Adrenal gland (tissue), 12 donors: Measurements from ENCODE around the gene PRKCA. TPM values are rescaled to one million over a fixed set of nuclear protein-coding genes. Genes with fewer than 3 reads are reported as not detected.
"Not testable (repeated sequence)": the region's sequence is repeated elsewhere in the genome, so short reads cannot be mapped to it uniquely, and the experiment has no call there.

ENCODE experiments used
- DNase-seq, 7 donors: peaks; one replicate each; pipeline ENCODE4 v3.0.0-alpha.2; 2019 to 2020
- H3K27ac ChIP-seq, 5 donors: fragments of 200-600 bp; sonication (generic) in 4 of 5; 1 replicate in 3 of 5; 2 replicates in 2 of 5; pipeline versions ENCODE4 v1.5.1 to v1.8.0; 2016 to 2020; ENCODE audit warnings: mild to moderate bottlenecking in 1 of 5
- H3K27me3 ChIP-seq: fragments of 200-600 bp; 2 replicates; pipeline ENCODE4 v1.8.0; 2021
- H3K36me3 ChIP-seq, 2 donors: fragments of 200-600 bp; replicated peaks in 1 of 2; 1 replicate in 1 of 2; 2 replicates in 1 of 2; pipeline versions ENCODE4 v1.5.1 to v1.8.0; 2018 to 2022
- H3K4me1 ChIP-seq, 2 donors: fragments of 200-600 bp; replicated peaks in 1 of 2; 1 replicate in 1 of 2; 2 replicates in 1 of 2; pipeline versions ENCODE4 v1.5.1 to v1.8.0; 2018 to 2021
- H3K4me3 ChIP-seq, 4 donors: fragments of 200-600 bp; sonication (generic) in 3 of 4; one replicate each; pipeline ENCODE4 v1.5.1; 2016 to 2018
- H3K9me3 ChIP-seq, 3 donors: fragments of 200-600 bp; sonication (generic) in 1 of 3; replicated peaks in 1 of 3; 1 replicate in 2 of 3; 2 replicates in 1 of 3; pipeline versions ENCODE4 v1.5.1 to v1.8.0; 2016 to 2021
- CTCF ChIP-seq, 6 experiments: fragments of 450-650 bp in 4 of 6; fragments of 200-600 bp in 2 of 6; sonication (generic) in 1 of 6; IDR thresholded peaks; 1 replicate in 5 of 6; 2 replicates in 1 of 6; pipeline versions ENCODE4 v1.5.1 to v1.8.0; 2016 to 2021; ENCODE audit warnings: antibody characterized with exemption in 6 of 6, mild to moderate bottlenecking in 2 of 6, moderate library complexity in 1 of 6
- POLR2A ChIP-seq, 2 donors: fragments of 450-650 bp; IDR thresholded peaks; one replicate each; pipeline ENCODE4 v1.6.1; 2017; ENCODE audit warnings: antibody characterized with exemption in 2 of 2, mild to moderate bottlenecking in 2 of 2, moderate library complexity in 1 of 2
- WGBS, 4 donors: extraction: QIAGEN DNeasy Blood & Tissue Kit in 2 of 4; methylation state at CpG; one replicate each; pipeline versions ENCODE4 v1.1.5 to v1.1.7; 2013 to 2017; 5-methylcytosine and 5-hydroxymethylcytosine counted together
- intact Hi-C, 2 donors: fragments of 100-400 bp; cut with DNase I; formaldehyde crosslinking; loops; one replicate each; pipeline versions ENCODE4 v1.14.1 to v1.15.0; 2022 to 2023
- polyA plus RNA-seq, 3 donors: library from polyadenylated mRNA; stranded (reverse); fragments of 200-250 nt in 2 of 3; fragments of 350-450 nt in 1 of 3; fragmentation: Illumina TruSeq in 1 of 3; extraction: RNeasy Lipid Tissue Mini Kit (QIAGEN cat#74804) in 1 of 3; gene quantifications; one replicate each; pipeline ENCODE4 v1.2.3, GENCODE V29; 2013 to 2014
- total RNA-seq, 9 donors: library from RNA; depleted of rRNA in 4 of 9; stranded (reverse); fragments of >200 nt in 4 of 9; fragments of 120-200 nt in 1 of 9; fragmentation: NEBNext Ultra II Directional in 1 of 9; extraction: Animal tissue kit (Norgen Biotek cat#: 25700) in 1 of 9; gene quantifications; one replicate each; pipeline versions ENCODE4 v1.1.0 to v1.2.4, GENCODE V29; 2013 to 2023
- donor health status: healthy with polysubstance abuse.
- donor health status: Bipolar disorder and iron deficiency.
- donor health status: DM: yes; HTN: yes; CAD: no.
- donor health status: DM: no; HTN: no; CAD: no.
- donor health status: DM: no; HTN: no; CAD: no.
- donor health status: DM: yes; HTN: yes; CAD: no.

PRKCA gene
- total and polyA plus RNA-seq, 12 donors: 15.1 to 202 (median 84.1) TPM

- peak in 1 of 7 donors; percentile 22 for DNase-seq
- Histone ChIP-seq H3K36me3 (no peaks in the 10 kb centered on the region), H3K27ac (peak overlapping the region in 1 of 5 donors; percentile 20), H3K4me1 (peaks cover 46 to 65% of the 10 kb centered on the region in 2 donors), H3K9me3 (no peaks in the 10 kb centered on the region), H3K4me3 (no peak overlapping the region), H3K27me3 (no peaks in the 10 kb centered on the region)
- intact Hi-C loops: no loop called here
- TF ChIP-seq CTCF (IDR thresholded peaks at IDR 0.05): no peak
- no peak for TF ChIP-seq POLR2A (IDR thresholded peaks at IDR 0.05)
- 23 to 42% (median 36%) methylated on average over 4 of the region's 4 CpGs for WGBS, 4 donors
Measured at GRCh38 chr17:66345264-66345663, 42.9 kb downstream of the PRKCA start.

- intact Hi-C loops, H3K27me3 ChIP-seq, H3K36me3 ChIP-seq, H3K9me3 ChIP-seq, H3K4me3 ChIP-seq: not testable (repeated sequence)
- DNase-seq: peak in 2 of 7 donors; percentile 24 to 45
- Histone ChIP-seq H3K27ac (peak overlapping the region in 1 of 5 donors; percentile 14), H3K4me1 (peaks cover 47 to 69% of the 10 kb centered on the region in 2 donors)
- whole genome bisulfite sequencing, 4 donors: 82 to 90% (median 87%) methylated on average over 12 of the region's 12 CpGs
Measured at GRCh38 chr17:66345949-66346638, 43.7 kb downstream of the PRKCA start.

GRCh38 chr17:66347661-66348514 lies 45.5 kb downstream of the PRKCA start:
- Histone ChIP-seq H3K27ac (peak overlapping the region in 2 of 5 donors; percentile 25 to 63), H3K9me3 (no peaks in the 10 kb centered on the region), H3K27me3 (no peaks in the 10 kb centered on the region), H3K36me3 (no peaks in the 10 kb centered on the region), H3K4me3 (no peak overlapping the region), H3K4me1 (peaks cover 44 to 71% of the 10 kb centered on the region in 2 donors)
- 81 to 89% (median 88%) methylated on average over 9 to 10 of the region's 10 CpGs for WGBS, 4 donors
- intact Hi-C loops: no loop called here
- peak in 2 of 7 donors; percentile 45 to 59 for DNase-seq
- TF ChIP-seq CTCF (IDR thresholded peaks at IDR 0.05) (no peak), POLR2A (IDR thresholded peaks at IDR 0.05) (no peak)

GRCh38 chr17:66348584-66349165 lies 46.3 kb downstream of the PRKCA start:
- DNase-seq: peak in 6 of 7 donors; percentile 55 to 76 (median 68)
- Histone ChIP-seq H3K27me3 (no peaks in the 10 kb centered on the region), H3K4me1 (peaks cover 37 to 69% of the 10 kb centered on the region in 2 donors), H3K9me3 (no peaks in the 10 kb centered on the region), H3K4me3 (no peak overlapping the region), H3K36me3 (no peaks in the 10 kb centered on the region), H3K27ac (peak overlapping the region in 4 of 5 donors; percentile 22 to 68 (median 44))
- WGBS, 4 donors: 45 to 64% (median 50%) methylated on average over 4 of the region's 4 CpGs
- intact Hi-C loops: no loop called here
- no peak for TF ChIP-seq POLR2A (IDR thresholded peaks at IDR 0.05)
- no peak for TF ChIP-seq CTCF (IDR thresholded peaks at IDR 0.05)
